HG03460 (cell line): ENCODE results near the gene HPCAL1.

Source experiments
- ATAC-seq: cut with Tn5 transposase; IDR thresholded peaks from one replicate; pipeline ENCODE4 v1.9.1; 2021; ENCODE audit not compliant: unreplicated experiment

The HPCAL1 gene

GRCh38 chr2:10475811-10476660 is 173.3 kb downstream of the HPCAL1 start:
- no peak for ATAC-seq

- no peak for ATAC-seq
Observed at GRCh38 chr2:10476723-10477442, 174.2 kb downstream of the HPCAL1 start.
